ENCODE measurements around the gene CLIP3. TPM values are rescaled to one million over a fixed set of nuclear protein-coding genes. Genes with fewer than 3 reads are reported as not detected.

CLIP3 gene
- total RNA-seq, result 1.8 and 1.9 TPM in 2 replicates

DNA sequence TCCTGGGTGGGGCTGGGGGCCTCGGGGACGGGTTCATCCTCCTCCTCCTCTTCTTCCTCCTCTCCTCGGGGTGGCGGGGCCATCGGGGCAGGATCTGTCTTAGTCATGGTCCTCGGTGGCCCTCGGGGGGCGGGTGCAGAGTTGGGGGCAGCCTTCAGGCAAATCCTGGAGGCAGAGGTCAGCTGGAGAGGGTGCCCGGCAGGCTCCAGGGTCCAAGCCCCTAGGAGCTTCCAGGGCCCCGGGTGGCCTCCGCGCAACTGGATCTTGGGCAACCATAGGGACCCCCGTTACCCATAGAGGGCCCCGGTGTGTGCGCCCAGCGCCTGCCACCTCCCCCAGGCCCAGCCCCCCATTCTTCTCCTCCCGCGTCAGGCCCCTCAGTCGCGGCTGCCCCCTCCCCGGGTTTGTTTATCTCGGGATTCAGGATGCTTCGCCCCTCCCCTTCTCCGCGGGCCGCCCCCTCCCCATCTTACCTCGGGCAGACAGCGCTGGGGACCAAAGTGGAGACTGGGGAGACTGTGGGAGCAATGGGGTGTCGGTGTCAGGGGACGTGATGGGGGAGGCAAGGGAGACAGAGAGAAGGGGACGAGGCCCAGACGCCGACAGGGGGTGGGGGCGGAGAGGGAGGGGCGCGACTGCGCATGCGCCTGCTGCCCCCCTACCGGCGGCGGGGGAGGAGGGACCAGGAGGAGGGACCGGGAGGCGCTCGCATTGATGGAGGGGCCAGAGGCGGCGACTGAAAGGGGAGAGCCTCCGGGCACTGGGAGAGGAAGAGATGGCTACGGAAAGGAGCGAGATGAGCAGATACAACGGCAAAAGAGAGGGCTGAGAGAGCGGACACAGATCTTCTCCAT, at the start of gene CLIP3:
TSS of gene CLIP3 (minus strand) at position 623 of the 854 bp plus-strand sequence. CDS start at position 107, 516 bp downstream.

DNA sequence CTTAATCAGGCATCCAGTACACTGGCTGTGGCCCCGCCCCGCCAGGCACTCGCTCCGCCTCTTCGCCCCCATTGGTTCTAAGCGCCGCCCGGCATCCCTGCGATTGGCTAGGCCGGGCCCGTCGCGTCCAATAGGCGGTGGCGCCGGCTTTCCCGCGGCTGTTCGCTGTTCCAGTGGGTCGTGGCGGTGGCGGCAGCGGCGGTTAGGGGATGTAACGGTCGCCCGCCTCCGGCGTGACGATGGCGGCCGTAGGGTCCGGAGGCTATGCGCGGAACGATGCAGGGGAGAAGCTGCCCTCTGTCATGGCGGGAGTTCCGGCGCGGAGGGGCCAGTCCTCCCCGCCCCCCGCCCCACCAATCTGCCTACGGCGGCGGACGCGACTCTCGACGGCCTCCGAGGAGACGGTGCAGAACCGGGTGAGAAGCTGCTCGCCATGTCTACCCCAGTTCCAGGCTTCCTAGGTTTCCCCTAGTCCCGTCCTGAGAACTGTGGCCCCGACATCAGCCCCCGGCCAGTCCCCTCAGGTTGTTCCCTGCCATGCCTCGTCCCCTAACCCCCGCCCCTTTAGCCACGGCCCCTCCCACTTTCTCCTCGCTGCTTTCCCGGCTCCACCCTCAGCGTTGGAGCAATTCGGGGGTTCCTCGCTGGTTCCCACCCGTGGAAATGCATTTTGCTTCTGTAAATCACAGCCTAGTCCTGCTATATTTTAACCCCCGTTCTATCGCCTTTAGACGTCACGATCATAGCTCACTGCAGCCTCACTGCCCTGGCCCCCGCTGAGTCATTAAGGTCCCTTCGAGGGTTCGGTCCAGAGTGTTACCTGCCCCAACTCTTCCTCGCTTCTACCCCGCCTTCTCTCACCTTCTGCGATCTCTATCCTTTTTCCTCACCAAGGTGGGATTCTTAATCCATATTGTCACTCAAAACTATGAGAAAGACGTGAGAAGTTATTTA, 22.3 kb upstream of the CLIP3 start, which contains the start of gene WDR62:
TSS of gene WDR62 (plus strand) at position 165 of the 954 bp plus-strand sequence. CDS start at position 240, 75 bp downstream.

GRCh38 chr19:36054119-36054732, 21.6 kb upstream of the CLIP3 start, which contains the start of gene THAP8:
Gene THAP8 (minus strand): TSS chr19:36054285. CDS start chr19:36054217, 68 bp downstream.

DNA sequence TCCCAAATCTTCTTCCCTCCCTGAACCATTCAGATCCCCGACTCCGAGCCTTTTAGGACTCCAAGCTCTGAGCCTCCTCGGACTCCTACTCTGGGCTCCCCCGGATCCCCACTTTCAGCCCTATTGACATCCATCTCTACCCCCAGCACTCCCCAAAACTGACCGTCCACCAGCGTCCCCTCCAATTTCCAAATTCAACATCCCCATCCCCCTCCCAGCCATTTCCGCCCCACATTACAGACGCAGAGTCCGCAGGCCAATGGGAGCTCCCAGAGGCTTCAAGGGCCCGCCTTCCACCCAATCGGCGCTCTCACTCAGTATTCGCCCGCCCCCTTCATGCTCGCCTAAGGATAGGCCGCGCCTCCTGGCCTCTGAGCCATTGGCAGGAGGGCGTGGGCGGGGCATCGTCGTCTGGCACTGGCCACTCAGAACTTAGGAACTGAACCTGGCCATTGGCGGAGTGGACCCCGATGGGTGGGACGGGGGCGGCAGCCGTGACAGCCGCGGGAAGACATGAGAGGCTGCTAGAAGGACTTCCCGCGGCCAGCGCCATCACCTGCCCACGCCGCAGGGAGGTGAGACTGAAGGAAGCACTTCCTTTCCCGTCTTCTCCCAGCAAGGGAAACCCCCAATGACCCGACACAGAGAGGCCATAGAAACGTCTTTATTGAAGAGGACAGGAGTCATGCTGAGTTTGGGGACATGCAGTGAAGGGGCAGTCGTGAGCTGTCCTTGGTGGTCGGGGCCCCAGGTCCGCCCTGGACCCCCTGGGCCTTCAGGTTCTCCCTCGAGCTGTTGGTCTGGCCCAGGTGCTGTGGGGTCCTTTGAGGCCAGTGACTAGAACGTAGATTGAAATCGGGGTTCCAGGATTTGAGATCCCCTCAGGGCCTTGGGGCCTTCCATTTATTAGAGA, 18.4 kb downstream of the CLIP3 start, which contains the start of gene ALKBH6:
TSS of gene ALKBH6 (minus strand) at position 202 of the 913 bp plus-strand sequence. CDS start 816 bp downstream, outside the sequence.

DNA sequence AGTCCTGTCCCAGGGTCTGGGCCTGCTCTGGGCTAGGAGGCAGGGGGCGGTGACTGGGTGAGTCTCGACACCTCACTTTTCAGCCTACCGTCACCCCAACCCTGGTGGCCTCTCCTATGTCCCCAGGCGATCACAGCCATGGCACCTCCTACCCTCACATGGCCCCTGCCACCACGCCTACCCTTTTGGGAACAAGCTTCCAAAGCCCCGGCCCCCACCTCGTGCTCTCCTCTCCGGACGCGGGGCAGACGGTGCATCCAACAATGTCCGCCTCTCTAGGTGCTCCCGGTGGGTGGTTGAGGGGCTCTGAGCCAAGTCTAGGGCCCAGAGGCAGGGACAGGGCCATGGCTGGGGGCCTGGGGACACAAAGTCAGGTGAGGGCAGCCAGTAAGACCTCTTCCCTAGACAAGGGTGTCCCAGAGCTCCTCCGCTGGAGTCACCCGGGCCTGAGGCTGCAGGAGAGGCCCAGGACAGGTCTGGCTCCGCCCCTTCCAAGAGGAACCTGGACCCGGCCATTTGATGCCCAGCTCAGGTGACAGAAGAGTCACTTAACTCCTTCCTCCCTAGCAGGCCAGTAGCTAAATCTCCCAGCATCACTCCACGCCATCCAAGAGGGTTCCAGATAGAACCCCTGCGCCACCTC, 24.2 kb downstream of the CLIP3 start, which contains the start of gene SYNE4:
TSS of gene SYNE4 (minus strand) at position 478 of the 643 bp plus-strand sequence. CDS start at position 346, 132 bp downstream.

DNA sequence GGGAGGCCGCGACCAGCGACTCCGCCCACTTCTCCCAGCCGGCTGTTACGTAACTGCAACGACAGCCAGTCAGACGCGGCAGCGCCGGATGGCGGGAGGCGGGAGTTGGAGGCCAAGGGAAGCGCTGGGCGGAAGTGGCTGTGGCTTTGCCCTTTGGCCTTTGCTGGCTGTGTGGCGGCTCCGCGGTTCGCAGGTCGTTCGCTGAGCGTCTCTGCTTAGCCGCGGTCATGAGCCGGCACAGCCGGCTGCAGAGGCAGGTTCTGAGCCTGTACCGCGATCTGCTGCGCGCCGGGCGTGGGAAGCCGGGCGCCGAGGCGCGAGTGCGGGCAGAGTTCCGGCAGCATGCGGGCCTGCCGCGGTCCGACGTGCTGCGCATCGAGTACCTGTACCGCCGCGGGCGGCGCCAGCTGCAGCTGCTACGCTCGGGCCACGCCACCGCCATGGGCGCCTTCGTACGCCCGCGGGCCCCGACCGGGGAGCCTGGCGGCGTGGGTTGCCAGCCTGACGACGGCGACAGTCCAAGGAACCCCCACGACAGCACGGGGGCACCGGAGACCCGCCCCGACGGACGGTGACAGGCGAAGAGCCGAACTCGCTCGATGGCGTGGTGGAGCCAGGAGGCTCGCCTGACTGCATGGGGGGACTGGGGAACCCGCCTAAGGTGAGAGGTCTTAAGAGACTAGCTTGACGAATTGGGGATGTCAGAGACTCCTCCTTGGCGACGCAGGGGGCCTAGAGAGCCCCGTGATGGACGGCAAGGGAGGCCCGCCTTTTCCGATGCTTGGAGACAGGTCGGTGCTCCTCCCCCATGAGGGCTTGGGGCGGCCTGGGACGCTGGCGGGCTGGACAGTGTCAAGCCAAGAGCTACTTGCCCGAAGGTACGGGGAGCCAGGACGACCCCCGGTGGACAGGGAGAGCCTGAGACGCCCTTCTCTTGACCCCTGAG, 37.4 kb downstream of the CLIP3 start, which contains the start of gene SDHAF1:
TSS of gene SDHAF1 (plus strand) at position 141 of the 946 bp plus-strand sequence. CDS start at position 228, 87 bp downstream.

Other genes with a start within 250 kb of the CLIP3 start
- gene PRODH2, start 220.0 kb downstream of the CLIP3 start, total RNA-seq, result not detected in 2 replicates
- not detected in 2 replicates for gene NPHS1, start 180.4 kb downstream of the CLIP3 start, total RNA-seq
- gene KIRREL2, start 176.0 kb downstream of the CLIP3 start, total RNA-seq, result 0.15 TPM in 1 of 2 replicates, not detected in the other
- 1.2 and 5.5 TPM in 2 replicates for gene APLP1, start 164.3 kb downstream of the CLIP3 start, total RNA-seq
- 1.6 and 17.5 TPM in 2 replicates for gene NFKBID, start 132.3 kb downstream of the CLIP3 start, total RNA-seq
- gene HCST, start 130.3 kb downstream of the CLIP3 start, total RNA-seq, result not detected in 2 replicates
- not detected in 2 replicates for gene TYROBP, start 124.6 kb downstream of the CLIP3 start, total RNA-seq
- 1.3 and 2.4 TPM in 2 replicates for gene LRFN3, start 96.5 kb downstream of the CLIP3 start, total RNA-seq
- 10.9 and 18.2 TPM in 2 replicates for gene SDHAF1, start 37.7 kb downstream of the CLIP3 start, total RNA-seq
- gene SYNE4, start 24.1 kb downstream of the CLIP3 start, total RNA-seq, result not detected in 2 replicates
- 12.3 and 22.2 TPM in 2 replicates for gene ALKBH6, start 18.7 kb downstream of the CLIP3 start, total RNA-seq
- gene THAP8, start 21.4 kb upstream of the CLIP3 start, total RNA-seq, result 0.65 and 1.2 TPM in 2 replicates
- 4.2 and 7.0 TPM in 2 replicates for gene WDR62, start 22.0 kb upstream of the CLIP3 start, total RNA-seq
- gene OVOL3, start 78.3 kb upstream of the CLIP3 start, total RNA-seq, result not detected in 2 replicates
- 73.7 and 126 TPM in 2 replicates for gene POLR2I, start 82.0 kb upstream of the CLIP3 start, total RNA-seq
- 215 and 250 TPM in 2 replicates for gene TBCB, start 82.6 kb upstream of the CLIP3 start, total RNA-seq
- gene CAPNS1, start 107.2 kb upstream of the CLIP3 start, total RNA-seq, result 183 and 230 TPM in 2 replicates
- gene COX7A1, start 119.6 kb upstream of the CLIP3 start, total RNA-seq, result 2.0 and 2.3 TPM in 2 replicates
- gene ZNF565, start 181.8 kb upstream of the CLIP3 start, total RNA-seq, result 5.5 TPM in 2 replicates
- 132 and 153 TPM in 2 replicates for gene ZNF146, start 182.2 kb upstream of the CLIP3 start, total RNA-seq

Measured in epithelial cell of umbilical artery (primary cell).